ENCODE results near the gene ZSWIM5.
"Not testable (repeated sequence)": the region's sequence is repeated elsewhere in the genome, so short reads cannot be mapped to it uniquely, and the experiment has no call there.

ZSWIM5 gene

DNA sequence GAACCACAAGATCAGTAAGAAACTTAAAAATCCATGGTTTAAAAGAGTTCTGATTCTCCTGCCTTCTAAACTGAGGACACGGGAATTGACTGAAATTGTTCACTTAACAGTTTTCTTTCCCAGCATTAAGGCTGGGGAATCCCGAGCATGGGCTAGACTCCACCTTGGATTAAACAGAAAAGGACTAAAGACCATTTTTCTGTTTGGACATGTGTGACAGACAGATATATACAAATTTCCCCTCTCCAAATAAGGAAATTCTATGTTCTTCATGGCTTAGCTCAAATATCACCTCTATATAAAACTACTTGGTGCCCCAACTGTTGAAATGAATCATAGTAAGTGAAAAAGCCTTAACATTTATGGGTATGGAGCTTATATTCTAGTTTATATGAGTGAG lies 109.3 kb downstream of the ZSWIM5 start:
- Histone ChIP-seq H3K27ac (replicated peaks) (no peak overlapping the region), H3K27me3 (ENCODE audit: insufficient read depth, poor library complexity, severe bottlenecking) (no peaks in the 10 kb centered on the region), H3K4me3 (replicated peaks; ENCODE audit: insufficient read depth, low read length) (no peak overlapping the region)
- no peak for TF ChIP-seq GABPA (IDR thresholded peaks at IDR 0.05; ENCODE audit: low read depth)
- TF ChIP-seq, protein P1, sequence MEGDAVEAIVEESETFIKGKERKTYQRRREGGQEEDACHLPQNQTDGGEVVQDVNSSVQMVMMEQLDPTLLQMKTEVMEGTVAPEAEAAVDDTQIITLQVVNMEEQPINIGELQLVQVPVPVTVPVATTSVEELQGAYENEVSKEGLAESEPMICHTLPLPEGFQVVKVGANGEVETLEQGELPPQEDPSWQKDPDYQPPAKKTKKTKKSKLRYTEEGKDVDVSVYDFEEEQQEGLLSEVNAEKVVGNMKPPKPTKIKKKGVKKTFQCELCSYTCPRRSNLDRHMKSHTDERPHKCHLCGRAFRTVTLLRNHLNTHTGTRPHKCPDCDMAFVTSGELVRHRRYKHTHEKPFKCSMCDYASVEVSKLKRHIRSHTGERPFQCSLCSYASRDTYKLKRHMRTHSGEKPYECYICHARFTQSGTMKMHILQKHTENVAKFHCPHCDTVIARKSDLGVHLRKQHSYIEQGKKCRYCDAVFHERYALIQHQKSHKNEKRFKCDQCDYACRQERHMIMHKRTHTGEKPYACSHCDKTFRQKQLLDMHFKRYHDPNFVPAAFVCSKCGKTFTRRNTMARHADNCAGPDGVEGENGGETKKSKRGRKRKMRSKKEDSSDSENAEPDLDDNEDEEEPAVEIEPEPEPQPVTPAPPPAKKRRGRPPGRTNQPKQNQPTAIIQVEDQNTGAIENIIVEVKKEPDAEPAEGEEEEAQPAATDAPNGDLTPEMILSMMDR (IDR thresholded peaks at IDR 0.05; ENCODE audit: insufficient read depth, low read length), result no peak
- DNase-seq (ENCODE audit: low read depth in 1 of 2, low spot score in 1 of 2), result no peak

DNA sequence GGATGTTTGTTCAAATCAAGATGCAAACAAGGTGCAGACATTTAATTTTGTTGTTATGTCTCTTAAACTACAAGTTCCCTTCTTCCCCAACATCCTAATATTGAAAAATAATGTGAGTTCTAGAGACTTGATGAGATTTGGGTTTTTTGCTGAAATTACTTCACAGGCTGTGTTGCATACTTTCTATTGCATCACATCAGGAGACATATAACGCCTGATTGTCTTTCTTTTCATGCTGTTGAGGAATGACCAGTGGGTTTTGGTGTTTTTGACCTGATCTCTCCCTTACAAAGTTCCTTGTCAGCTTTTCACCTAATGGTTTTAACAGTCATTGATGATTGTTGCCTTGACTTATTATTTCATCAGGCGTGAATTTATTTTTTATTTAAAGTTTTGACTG lies 111.0 kb downstream of the ZSWIM5 start:
- H3K4me3 ChIP-seq (replicated peaks; ENCODE audit: insufficient read depth, low read length), result no peak overlapping the region
- TF ChIP-seq, protein P1 (IDR thresholded peaks at IDR 0.05; ENCODE audit: insufficient read depth, low read length), result no peak
- TF ChIP-seq SPI1 (IDR thresholded peaks at IDR 0.05; ENCODE audit: borderline replicate concordance, low read depth), result no peak
- TF ChIP-seq, protein P2, sequence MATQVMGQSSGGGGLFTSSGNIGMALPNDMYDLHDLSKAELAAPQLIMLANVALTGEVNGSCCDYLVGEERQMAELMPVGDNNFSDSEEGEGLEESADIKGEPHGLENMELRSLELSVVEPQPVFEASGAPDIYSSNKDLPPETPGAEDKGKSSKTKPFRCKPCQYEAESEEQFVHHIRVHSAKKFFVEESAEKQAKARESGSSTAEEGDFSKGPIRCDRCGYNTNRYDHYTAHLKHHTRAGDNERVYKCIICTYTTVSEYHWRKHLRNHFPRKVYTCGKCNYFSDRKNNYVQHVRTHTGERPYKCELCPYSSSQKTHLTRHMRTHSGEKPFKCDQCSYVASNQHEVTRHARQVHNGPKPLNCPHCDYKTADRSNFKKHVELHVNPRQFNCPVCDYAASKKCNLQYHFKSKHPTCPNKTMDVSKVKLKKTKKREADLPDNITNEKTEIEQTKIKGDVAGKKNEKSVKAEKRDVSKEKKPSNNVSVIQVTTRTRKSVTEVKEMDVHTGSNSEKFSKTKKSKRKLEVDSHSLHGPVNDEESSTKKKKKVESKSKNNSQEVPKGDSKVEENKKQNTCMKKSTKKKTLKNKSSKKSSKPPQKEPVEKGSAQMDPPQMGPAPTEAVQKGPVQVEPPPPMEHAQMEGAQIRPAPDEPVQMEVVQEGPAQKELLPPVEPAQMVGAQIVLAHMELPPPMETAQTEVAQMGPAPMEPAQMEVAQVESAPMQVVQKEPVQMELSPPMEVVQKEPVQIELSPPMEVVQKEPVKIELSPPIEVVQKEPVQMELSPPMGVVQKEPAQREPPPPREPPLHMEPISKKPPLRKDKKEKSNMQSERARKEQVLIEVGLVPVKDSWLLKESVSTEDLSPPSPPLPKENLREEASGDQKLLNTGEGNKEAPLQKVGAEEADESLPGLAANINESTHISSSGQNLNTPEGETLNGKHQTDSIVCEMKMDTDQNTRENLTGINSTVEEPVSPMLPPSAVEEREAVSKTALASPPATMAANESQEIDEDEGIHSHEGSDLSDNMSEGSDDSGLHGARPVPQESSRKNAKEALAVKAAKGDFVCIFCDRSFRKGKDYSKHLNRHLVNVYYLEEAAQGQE (IDR thresholded peaks at IDR 0.05; ENCODE audit: insufficient replicate concordance, low read depth), result no peak
- no peak for TF ChIP-seq POLR2AphosphoS5 (IDR thresholded peaks at IDR 0.05; ENCODE audit: low read depth)
- no peak for TF ChIP-seq GABPA (IDR thresholded peaks at IDR 0.05; ENCODE audit: low read depth)
- no peak overlapping the region for H3K27ac ChIP-seq (replicated peaks)
- no peaks in the 10 kb centered on the region for H3K27me3 ChIP-seq (ENCODE audit: insufficient read depth, poor library complexity, severe bottlenecking)
- no peak for DNase-seq (ENCODE audit: low read depth in 1 of 2, low spot score in 1 of 2)

DNA sequence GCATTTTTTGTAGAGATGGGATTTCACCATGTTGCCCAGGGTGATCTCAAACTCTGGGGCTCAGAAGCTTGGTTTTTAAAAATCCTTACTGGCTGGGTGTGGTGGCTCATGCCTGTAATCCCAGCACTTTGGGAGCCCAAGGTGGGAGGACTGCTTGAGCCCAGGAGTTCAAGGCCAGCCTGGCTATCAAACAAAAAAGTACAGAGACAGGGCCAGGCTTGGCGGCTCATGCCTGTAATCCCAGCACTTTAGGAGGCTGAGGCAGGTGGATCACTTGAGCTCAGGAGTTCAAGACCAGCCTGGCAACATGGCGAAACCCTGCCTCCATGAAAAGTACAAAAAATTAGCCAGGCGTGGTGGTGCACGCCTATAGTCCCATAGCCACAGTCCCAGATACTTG lies 112.0 kb downstream of the ZSWIM5 start:
- not testable (repeated sequence) for H3K4me3 ChIP-seq (replicated peaks; ENCODE audit: insufficient read depth, low read length); H3K27me3 ChIP-seq (ENCODE audit: insufficient read depth, poor library complexity, severe bottlenecking); H3K27ac ChIP-seq (replicated peaks); DNase-seq (ENCODE audit: low read depth in 1 of 2, low spot score in 1 of 2)

DNA sequence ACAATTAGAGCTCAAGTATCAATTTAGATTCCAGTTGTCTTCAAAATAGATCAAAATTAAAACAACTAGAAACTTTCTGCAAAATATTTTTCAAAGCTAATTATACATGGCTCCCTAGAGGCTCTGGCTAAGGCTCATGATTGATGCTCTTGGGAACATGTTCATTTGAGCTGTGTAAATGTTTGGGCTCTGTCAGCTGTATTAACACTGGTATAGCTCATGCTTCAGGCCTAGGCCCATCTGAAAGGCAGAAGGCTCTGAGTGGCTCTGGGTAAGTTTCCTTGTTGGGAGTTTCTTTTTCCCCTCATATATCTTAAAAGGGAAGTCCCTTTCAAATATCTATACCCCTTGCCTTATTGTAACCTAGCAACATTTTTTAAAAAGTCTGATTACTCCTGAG lies 113.1 kb downstream of the ZSWIM5 start:
- no peak overlapping the region for H3K4me3 ChIP-seq (replicated peaks; ENCODE audit: insufficient read depth, low read length)
- DNase-seq (ENCODE audit: low read depth in 1 of 2, low spot score in 1 of 2), result no peak
- no peak overlapping the region for H3K27ac ChIP-seq (replicated peaks)
- TF ChIP-seq SPI1 (IDR thresholded peaks at IDR 0.05; ENCODE audit: borderline replicate concordance, low read depth), result no peak
- TF ChIP-seq, protein P2 (IDR thresholded peaks at IDR 0.05; ENCODE audit: insufficient replicate concordance, low read depth), result no peak
- TF ChIP-seq GABPA (IDR thresholded peaks at IDR 0.05; ENCODE audit: low read depth), result no peak
- TF ChIP-seq POLR2AphosphoS5 (IDR thresholded peaks at IDR 0.05; ENCODE audit: low read depth), result no peak
- TF ChIP-seq, protein P1 (IDR thresholded peaks at IDR 0.05; ENCODE audit: insufficient read depth, low read length), result no peak
- no peaks in the 10 kb centered on the region for H3K27me3 ChIP-seq (ENCODE audit: insufficient read depth, poor library complexity, severe bottlenecking)
